T-cell (primary cell): ENCODE data around the gene PTGES2. TPM values are rescaled to one million over a fixed set of nuclear protein-coding genes. Genes with fewer than 3 reads are reported as not detected.
A peak's percentile ranks its signal among the peaks of the same experiment; 100 is the strongest.

Experiments
- ATAC-seq, 4 experiments: fragments of 200-7000 bp in 3 of 4; fragments of 150-1000 bp in 1 of 4; cut with Tn5 transposase; replicated peaks in 1 of 4; 1 replicate in 3 of 4; 2 replicates in 1 of 4; pipeline ENCODE4 v1.10.0; 2021; ENCODE audit warnings: moderate library complexity in 3 of 4, mild to moderate bottlenecking in 2 of 4, moderate number of reproducible peaks in 1 of 4
- CTCF ChIA-PET, 2 donors: fragments of 300-600 bp; sonication (Branson Sonifier 250); formaldehyde crosslinking; loops; one replicate each; lab custom pipeline; 2022; ENCODE audit warnings: antibody characterized with exemption in 2 of 2; lab: Charles Lee
- POLR2A ChIA-PET, 2 donors: fragments of 300-600 bp; sonication (Branson Sonifier 250); formaldehyde crosslinking; loops; one replicate each; lab custom pipeline; 2022; ENCODE audit warnings: antibody characterized with exemption in 2 of 2; lab: Charles Lee
- DNase-seq, 35 experiments: peaks; one replicate each; pipeline versions ENCODE4 v3.0.0 to v3.0.0-alpha.2; 2013 to 2023
- H3K27ac ChIP-seq: one replicate; pipeline ENCODE4 v1.5.1; 2013; ENCODE audit warnings: low read length
- H3K27me3 ChIP-seq, 2 experiments: replicated peaks in 1 of 2; 1 replicate in 1 of 2; 2 replicates in 1 of 2; pipeline versions ENCODE4 v1.6.1 to v1.7.0; 2013; ENCODE audit warnings: low read length in 1 of 2, mixed read lengths in 1 of 2; ENCODE audit not compliant: control insufficient read depth in 2 of 2, insufficient read depth in 2 of 2; ENCODE audit errors: extremely low read depth in 1 of 2
- H3K36me3 ChIP-seq, 2 donors: 1 replicate in 1 of 2; 2 replicates in 1 of 2; pipeline versions ENCODE4 v1.6.1 to v1.7.0; 2013; ENCODE audit warnings: low read length in 1 of 2; ENCODE audit not compliant: control insufficient read depth in 2 of 2, insufficient read depth in 1 of 2; ENCODE audit errors: extremely low read depth in 1 of 2
- H3K4me1 ChIP-seq, 2 experiments: 1 replicate in 1 of 2; 2 replicates in 1 of 2; pipeline versions ENCODE4 v1.6.1 to v1.7.0; 2013; ENCODE audit warnings: low read length in 2 of 2, mixed read lengths in 1 of 2; ENCODE audit not compliant: insufficient read depth in 2 of 2, control insufficient read depth in 1 of 2; ENCODE audit errors: extremely low read depth in 1 of 2
- H3K4me3 ChIP-seq, 2 donors: 1 replicate in 1 of 2; 2 replicates in 1 of 2; pipeline versions ENCODE4 v1.5.1 to v1.7.0; 2013; ENCODE audit warnings: mild to moderate bottlenecking in 2 of 2, low read length in 1 of 2, moderate library complexity in 1 of 2; ENCODE audit not compliant: control insufficient read depth in 1 of 2; ENCODE audit errors: extremely low read depth in 1 of 2
- H3K9me3 ChIP-seq: 2 replicates; pipeline ENCODE4 v1.7.0; 2013
- H3K27ac Mint-ChIP-seq, 2 donors: one replicate each; pipeline ENCODE4 v1.8.0; 2020 to 2021; ENCODE audit warnings: mild to moderate bottlenecking in 2 of 2, mixed read lengths in 2 of 2
- H3K27me3 Mint-ChIP-seq, 2 donors: one replicate each; pipeline ENCODE4 v1.8.0; 2021 to 2022; ENCODE audit warnings: mixed read lengths in 2 of 2
- H3K36me3 Mint-ChIP-seq: one replicate; pipeline ENCODE4 v1.8.0; 2021; ENCODE audit warnings: mixed read lengths
- H3K4me1 Mint-ChIP-seq, 3 donors: one replicate each; pipeline ENCODE4 v1.8.0; 2020 to 2022; ENCODE audit warnings: mixed read lengths in 3 of 3, mild to moderate bottlenecking in 1 of 3
- H3K4me3 Mint-ChIP-seq, 3 donors: one replicate each; pipeline ENCODE4 v1.8.0; 2020 to 2022; ENCODE audit warnings: mild to moderate bottlenecking in 3 of 3, mixed read lengths in 3 of 3, moderate library complexity in 3 of 3
- H3K9me3 Mint-ChIP-seq, 3 donors: one replicate each; pipeline ENCODE4 v1.8.0; 2020 to 2022; ENCODE audit warnings: mixed read lengths in 3 of 3
- WGBS: methylation state at CpG from one replicate; pipeline ENCODE4 v1.1.5; 2013; ENCODE audit warnings: missing lambda C conversion rate; ENCODE audit not compliant: insufficient coverage; 5-methylcytosine and 5-hydroxymethylcytosine counted together
- total RNA-seq, 35 experiments: library from RNA in 6 of 35; stranded (reverse) in 6 of 35; fragments of 120-200 nt in 1 of 35; gene quantifications; one replicate each; pipeline versions ENCODE4 v1.2.1 to v1.2.4 and lab custom pipeline; 2013 to 2026

Gene PTGES2
- total RNA-seq, 5 donors from 2014 or later (not counting 1 experiment from before 2014, with no cell fraction given), result 60.2 to 91.7 (median 79.2) TPM

GRCh38 chr9:128097543-128098296 is 29.8 kb downstream of the PTGES2 start:
- H3K27me3 Mint-ChIP-seq, result no peaks in the 10 kb centered on the region
- H3K9me3 Mint-ChIP-seq, result no peaks in the 10 kb centered on the region
- H3K36me3 Mint-ChIP-seq, result peaks cover 19% of the 10 kb centered on the region
- DNase-seq (no peak), ATAC-seq (no peak)
- Histone ChIP-seq H3K4me3 (no peak overlapping the region), H3K27ac (no peak overlapping the region), H3K27me3 (no peaks in the 10 kb centered on the region), H3K4me1 (peaks cover 27 to 66% of the 10 kb centered on the region in 2 experiments), H3K9me3 (no peaks in the 10 kb centered on the region), H3K36me3 (peaks cover 12 to 33% of the 10 kb centered on the region in 2 donors)
- peaks cover 61 to 82% (median 80%) of the 10 kb centered on the region in 3 donors for H3K4me1 Mint-ChIP-seq
- H3K27ac Mint-ChIP-seq, result peak overlapping the region; percentile 39 to 77
- 86% methylated on average over 5 of the region's 13 CpGs for WGBS
- ChIA-PET POLR2A (interaction anchor here in 1 of 2 donors (0.6 kb wide), 1 partner anchor 79 kb away, joined by 6 read pairs; no protein-coding TSS in a partner anchor), CTCF (interaction anchor here in 1 of 2 donors (0.6 kb wide), 1 partner anchor 43 kb away, joined by 4 read pairs; no protein-coding TSS in a partner anchor)
- H3K4me3 Mint-ChIP-seq, result peak overlapping the region in 2 of 3 donors; percentile 49 to 52

GRCh38 chr9:128096616-128097536 is 30.7 kb downstream of the PTGES2 start:
- H3K27me3 Mint-ChIP-seq, result no peaks in the 10 kb centered on the region
- H3K4me3 ChIP-seq, result no peak overlapping the region
- peaks cover 3 to 25% of the 10 kb centered on the region in 2 donors for H3K36me3 ChIP-seq
- peaks cover 11% of the 10 kb centered on the region for H3K36me3 Mint-ChIP-seq
- DNase-seq, result no peak
- no peak overlapping the region for H3K27ac ChIP-seq
- H3K27me3 ChIP-seq, result no peaks in the 10 kb centered on the region
- peak overlapping the region in 1 of 2 donors; percentile 49 for H3K27ac Mint-ChIP-seq
- ChIA-PET POLR2A (no interaction called here), CTCF (no interaction called here)
- H3K4me1 Mint-ChIP-seq, result peaks cover 66 to 83% (median 80%) of the 10 kb centered on the region in 3 donors
- over 99% methylated on average over 12 of the region's 19 CpGs for WGBS
- H3K4me3 Mint-ChIP-seq, result no peak overlapping the region
- no peaks in the 10 kb centered on the region for H3K9me3 ChIP-seq
- no peaks in the 10 kb centered on the region for H3K9me3 Mint-ChIP-seq
- H3K4me1 ChIP-seq, result peaks cover 33 to 72% of the 10 kb centered on the region in 2 experiments
- ATAC-seq, result no peak

GRCh38 chr9:128094950-128095544 is 32.5 kb downstream of the PTGES2 start:
- no peak overlapping the region for H3K4me3 ChIP-seq
- H3K27me3 ChIP-seq, result no peaks in the 10 kb centered on the region
- no peaks in the 10 kb centered on the region for H3K9me3 ChIP-seq
- DNase-seq (no peak), ATAC-seq (no peak)
- peaks cover 31 to 81% of the 10 kb centered on the region in 2 experiments for H3K4me1 ChIP-seq
- peaks cover 77 to 85% (median 84%) of the 10 kb centered on the region in 3 donors for H3K4me1 Mint-ChIP-seq
- H3K4me3 Mint-ChIP-seq, result peak overlapping the region in 1 of 3 donors; percentile 70
- H3K27me3 Mint-ChIP-seq, result no peaks in the 10 kb centered on the region
- peaks cover 0 to 13% of the 10 kb centered on the region in 2 donors for H3K36me3 ChIP-seq
- no peaks in the 10 kb centered on the region for H3K9me3 Mint-ChIP-seq
- ChIA-PET POLR2A (no interaction called here), CTCF (no interaction called here)
- H3K27ac ChIP-seq, result no peak overlapping the region
- peak overlapping the region; percentile 86 to 93 for H3K27ac Mint-ChIP-seq
- WGBS, result 86% methylated on average over 8 of the region's 11 CpGs
- peaks cover 4% of the 10 kb centered on the region for H3K36me3 Mint-ChIP-seq

DNA sequence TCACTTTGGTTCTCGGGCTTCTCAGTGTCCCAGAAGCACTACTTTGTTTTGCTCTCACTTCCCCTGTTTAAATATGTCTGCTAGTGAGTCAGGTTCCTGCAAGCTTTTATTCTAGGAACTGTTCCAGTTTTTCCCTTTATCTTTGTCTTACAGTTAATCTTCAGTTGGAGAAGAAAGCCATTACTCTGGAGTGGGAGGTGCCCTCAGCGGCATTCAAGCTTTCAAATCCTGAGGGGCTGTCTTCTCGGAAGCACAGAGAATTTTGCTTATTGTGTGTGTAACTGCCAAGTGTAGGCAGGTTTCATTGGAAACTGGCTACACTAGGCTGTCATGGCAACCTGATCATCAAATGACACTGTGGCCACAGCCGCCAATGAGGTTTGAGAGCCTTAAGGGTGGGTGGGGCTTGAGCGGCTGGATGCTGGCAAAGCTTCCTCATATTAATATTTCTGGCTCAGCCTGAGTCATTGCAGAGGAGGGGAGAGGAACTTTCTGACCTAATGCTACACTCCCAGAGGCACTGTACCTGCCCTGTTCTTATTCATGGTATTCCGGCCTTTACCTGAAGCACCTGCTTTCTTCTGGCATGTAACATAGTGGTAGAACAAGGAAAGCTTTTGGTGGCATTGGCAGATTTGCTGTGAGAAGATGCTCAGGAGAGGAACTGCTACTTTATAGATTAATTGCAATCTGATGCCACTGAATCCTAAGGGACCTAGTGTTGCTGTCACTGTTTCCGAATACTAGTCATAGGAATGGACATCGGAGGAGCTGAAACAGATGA is 33.2 kb downstream of the PTGES2 start:
- Mint-ChIP-seq H3K27me3 (no peaks in the 10 kb centered on the region), H3K36me3 (peaks cover 4% of the 10 kb centered on the region), H3K4me1 (peaks cover 70 to 85% (median 84%) of the 10 kb centered on the region in 3 donors), H3K9me3 (no peaks in the 10 kb centered on the region), H3K4me3 (peak overlapping the region; percentile 47 to 70 (median 49)), H3K27ac (peak overlapping the region; percentile 86 to 93)
- POLR2A ChIA-PET, result interaction anchor here in 1 of 2 donors (0.9 kb wide), 1 partner anchor 27 kb away, joined by 3 read pairs; the partner anchor contains the start of gene NAIF1
- H3K27ac ChIP-seq, result peak overlapping the region; percentile 19
- DNase-seq, result peak in 34 of 35 experiments; percentile 30 to 81 (median 62)
- H3K36me3 ChIP-seq, result peaks cover 0 to 13% of the 10 kb centered on the region in 2 donors
- WGBS, result 68% methylated on average over 3 of the region's 8 CpGs
- peak; percentile 64 to 78 (median 73) for ATAC-seq
- no peaks in the 10 kb centered on the region for H3K9me3 ChIP-seq
- CTCF ChIA-PET, result interaction anchor here in 1 of 2 donors (0.5 kb wide), 1 partner anchor 22 kb away, joined by 3 read pairs; no protein-coding TSS in a partner anchor
- peaks cover 28 to 80% of the 10 kb centered on the region in 2 experiments for H3K4me1 ChIP-seq
- H3K4me3 ChIP-seq, result no peak overlapping the region
- no peaks in the 10 kb centered on the region for H3K27me3 ChIP-seq

GRCh38 chr9:128093011-128093410 is 34.5 kb downstream of the PTGES2 start:
- ChIA-PET CTCF (interaction anchor here in 1 of 2 donors (0.7 to 1.4 kb wide), 6 partner anchors 14 to 661 kb away, joined by 3 to 5 read pairs (median 4); partner anchors contain the start of gene NAIF1), POLR2A (interaction anchor here (0.6 to 0.7 kb wide), 3 partner anchors 21 to 141 kb away, joined by 3 to 6 read pairs (median 3); no protein-coding TSS in a partner anchor)
- peak overlapping the region; percentile 18 for H3K27ac ChIP-seq
- ATAC-seq (peak; percentile 56 to 86 (median 64)), DNase-seq (peak in 10 of 35 experiments; percentile 22 to 66 (median 39))
- H3K4me3 ChIP-seq, result no peak overlapping the region
- 76% methylated on average over 3 of the region's 4 CpGs for WGBS
- peaks cover 0 to 12% of the 10 kb centered on the region in 2 donors for H3K36me3 ChIP-seq
- Mint-ChIP-seq H3K4me3 (peak overlapping the region; percentile 42 to 70 (median 58)), H3K36me3 (peaks cover 4% of the 10 kb centered on the region), H3K27me3 (no peaks in the 10 kb centered on the region), H3K27ac (peak overlapping the region; percentile 66 to 93), H3K9me3 (no peaks in the 10 kb centered on the region), H3K4me1 (peaks cover 65 to 83% (median 82%) of the 10 kb centered on the region in 3 donors)
- H3K9me3 ChIP-seq, result no peaks in the 10 kb centered on the region
- no peaks in the 10 kb centered on the region for H3K27me3 ChIP-seq
- peaks cover 28 to 79% of the 10 kb centered on the region in 2 experiments for H3K4me1 ChIP-seq
